ENCODE results near the gene CBARP. TPM values are rescaled to one million over a fixed set of nuclear protein-coding genes. Genes with fewer than 3 reads are reported as not detected.

The CBARP gene
- total and polyA plus RNA-seq, 2 donors (not counting 1 experiment from before 2014, with no cell fraction given), result 0.31 to 1.5 TPM

GRCh38 chr19:1221904-1222255, 15.9 kb downstream of the CBARP start:
- no peak for TF ChIP-seq EZH2 (IDR thresholded peaks at IDR 0.05; ENCODE audit: low read length, missing control alignments)
- TF ChIP-seq, protein P1, sequence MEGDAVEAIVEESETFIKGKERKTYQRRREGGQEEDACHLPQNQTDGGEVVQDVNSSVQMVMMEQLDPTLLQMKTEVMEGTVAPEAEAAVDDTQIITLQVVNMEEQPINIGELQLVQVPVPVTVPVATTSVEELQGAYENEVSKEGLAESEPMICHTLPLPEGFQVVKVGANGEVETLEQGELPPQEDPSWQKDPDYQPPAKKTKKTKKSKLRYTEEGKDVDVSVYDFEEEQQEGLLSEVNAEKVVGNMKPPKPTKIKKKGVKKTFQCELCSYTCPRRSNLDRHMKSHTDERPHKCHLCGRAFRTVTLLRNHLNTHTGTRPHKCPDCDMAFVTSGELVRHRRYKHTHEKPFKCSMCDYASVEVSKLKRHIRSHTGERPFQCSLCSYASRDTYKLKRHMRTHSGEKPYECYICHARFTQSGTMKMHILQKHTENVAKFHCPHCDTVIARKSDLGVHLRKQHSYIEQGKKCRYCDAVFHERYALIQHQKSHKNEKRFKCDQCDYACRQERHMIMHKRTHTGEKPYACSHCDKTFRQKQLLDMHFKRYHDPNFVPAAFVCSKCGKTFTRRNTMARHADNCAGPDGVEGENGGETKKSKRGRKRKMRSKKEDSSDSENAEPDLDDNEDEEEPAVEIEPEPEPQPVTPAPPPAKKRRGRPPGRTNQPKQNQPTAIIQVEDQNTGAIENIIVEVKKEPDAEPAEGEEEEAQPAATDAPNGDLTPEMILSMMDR (conservative IDR thresholded peaks at IDR 0.05 in 1 of 2, IDR thresholded peaks at IDR 0.05 in 1 of 2; ENCODE audit: low read depth in 1 of 2, low read length in 2 of 2), result no peak
- peaks cover 4% of the 10 kb centered on the region for H3K4me1 ChIP-seq (ENCODE audit: control insufficient read depth, extremely low read depth, insufficient read depth, low read length)
- no peak overlapping the region for H3K4me2 ChIP-seq (ENCODE audit: extremely low read depth, insufficient read depth, low read length)
- no peaks in the 10 kb centered on the region for H3K27me3 ChIP-seq (ENCODE audit: control insufficient read depth, insufficient read depth, low read length)
- peaks cover 38% of the 10 kb centered on the region for H3K36me3 ChIP-seq (ENCODE audit: control insufficient read depth, insufficient read depth, low read length)
- H3K4me3 ChIP-seq (replicated peaks in 1 of 4; ENCODE audit: control extremely low read depth in 1 of 4, insufficient read depth in 1 of 4, low read depth in 3 of 4, low read length in 4 of 4), result no peak overlapping the region
- no peak overlapping the region for H2AFZ ChIP-seq (ENCODE audit: low read length)
- H3K9ac ChIP-seq (ENCODE audit: insufficient read depth, low read length), result peak overlapping the region; percentile 37
- no peaks in the 10 kb centered on the region for H3K9me3 ChIP-seq (ENCODE audit: control insufficient read depth, insufficient read depth, low read depth, low read length)
- H4K20me1 ChIP-seq (ENCODE audit: control insufficient read depth, extremely low read depth, insufficient read depth, low read length), result no peaks in the 10 kb centered on the region
- peaks cover 20% of the 10 kb centered on the region for H3K79me2 ChIP-seq (ENCODE audit: control insufficient read depth, insufficient read depth, low read length)
- H3K27ac ChIP-seq (ENCODE audit: insufficient read depth, low read length), result no peak overlapping the region
- no peak for DNase-seq (ENCODE audit: low read depth in 2 of 2)

DNA sequence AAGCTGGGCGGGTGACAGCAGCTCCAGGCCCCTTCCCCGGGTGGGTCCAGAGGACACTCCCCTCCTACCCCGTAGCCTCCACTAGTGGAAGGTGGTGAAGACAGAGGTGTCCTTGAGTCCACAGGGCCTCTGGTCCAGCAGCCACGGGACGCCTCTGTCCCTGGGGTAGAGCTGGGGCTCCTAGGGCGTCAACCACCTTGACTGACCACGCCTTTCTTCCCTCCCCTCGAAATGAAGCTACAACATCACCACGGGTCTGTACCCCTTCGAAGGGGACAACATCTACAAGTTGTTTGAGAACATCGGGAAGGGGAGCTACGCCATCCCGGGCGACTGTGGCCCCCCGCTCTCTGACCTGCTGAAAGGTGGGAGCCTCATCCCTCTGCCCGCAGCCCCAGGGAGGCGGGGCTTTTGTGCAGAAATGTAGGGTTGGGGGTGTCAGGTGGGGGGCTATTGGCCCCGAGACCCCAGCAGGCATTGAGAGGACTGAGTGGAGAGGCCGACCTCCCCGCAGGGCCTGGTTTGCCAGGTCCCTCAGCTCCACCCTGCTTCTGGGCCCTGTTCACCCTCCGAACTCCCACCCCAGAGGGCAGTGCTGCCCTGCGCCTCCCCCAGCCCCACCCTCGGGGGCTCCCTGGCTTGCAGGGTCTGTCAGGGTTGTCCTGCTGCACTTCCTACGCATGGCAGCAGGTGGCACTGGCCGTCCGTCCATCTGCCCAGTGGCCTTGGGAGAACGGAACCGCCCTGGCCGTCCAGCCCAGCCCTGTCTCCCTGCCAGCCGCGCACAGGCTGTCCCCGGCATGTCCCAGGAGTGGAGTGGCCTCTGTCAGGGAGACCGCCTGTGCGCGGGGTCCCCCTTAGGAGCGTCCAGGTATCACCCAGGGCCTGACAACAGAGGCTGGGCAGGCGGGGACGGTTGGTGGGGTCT, 16.6 kb downstream of the CBARP start:
- Histone ChIP-seq H3K4me1 (ENCODE audit: control insufficient read depth, extremely low read depth, insufficient read depth, low read length) (peaks cover 4% of the 10 kb centered on the region), H2AFZ (ENCODE audit: low read length) (no peak overlapping the region), H3K9ac (ENCODE audit: insufficient read depth, low read length) (peak overlapping the region; percentile 37), H4K20me1 (ENCODE audit: control insufficient read depth, extremely low read depth, insufficient read depth, low read length) (no peaks in the 10 kb centered on the region), H3K4me2 (ENCODE audit: extremely low read depth, insufficient read depth, low read length) (no peak overlapping the region), H3K79me2 (ENCODE audit: control insufficient read depth, insufficient read depth, low read length) (peaks cover 25% of the 10 kb centered on the region), H3K36me3 (ENCODE audit: control insufficient read depth, insufficient read depth, low read length) (peaks cover 33% of the 10 kb centered on the region), H3K9me3 (ENCODE audit: control insufficient read depth, insufficient read depth, low read depth, low read length) (no peaks in the 10 kb centered on the region), H3K4me3 (replicated peaks in 1 of 4; ENCODE audit: control extremely low read depth in 1 of 4, insufficient read depth in 1 of 4, low read depth in 3 of 4, low read length in 4 of 4) (no peak overlapping the region), H3K27ac (ENCODE audit: insufficient read depth, low read length) (no peak overlapping the region), H3K27me3 (ENCODE audit: control insufficient read depth, insufficient read depth, low read length) (no peaks in the 10 kb centered on the region)
- DNase-seq (ENCODE audit: low read depth in 2 of 2), result peak; percentile 40 to 59
- TF ChIP-seq, protein P1 (conservative IDR thresholded peaks at IDR 0.05 in 1 of 2, IDR thresholded peaks at IDR 0.05 in 1 of 2; ENCODE audit: low read depth in 1 of 2, low read length in 2 of 2), result peak; percentile 56 to 65
- TF ChIP-seq EZH2 (IDR thresholded peaks at IDR 0.05; ENCODE audit: low read length, missing control alignments), result no peak

DNA sequence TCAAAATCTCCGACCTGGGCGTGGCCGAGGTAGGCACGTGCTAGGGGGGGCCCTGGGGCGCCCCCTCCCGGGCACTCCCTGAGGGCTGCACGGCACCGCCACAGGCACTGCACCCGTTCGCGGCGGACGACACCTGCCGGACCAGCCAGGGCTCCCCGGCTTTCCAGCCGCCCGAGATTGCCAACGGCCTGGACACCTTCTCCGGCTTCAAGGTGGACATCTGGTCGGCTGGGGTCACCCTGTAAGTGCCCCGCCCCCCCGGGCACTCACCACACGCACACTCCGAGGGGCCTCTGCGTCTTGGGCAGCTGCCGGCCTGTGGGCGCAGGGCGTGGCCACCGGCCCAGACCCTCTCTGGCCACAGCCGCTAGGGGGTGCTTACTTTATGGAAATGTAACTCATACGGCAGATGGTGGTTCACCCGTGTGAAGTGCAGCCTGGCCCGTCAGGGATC, 17.3 kb downstream of the CBARP start:
- peaks cover 28% of the 10 kb centered on the region for H3K36me3 ChIP-seq (ENCODE audit: control insufficient read depth, insufficient read depth, low read length)
- TF ChIP-seq, protein P1 (conservative IDR thresholded peaks at IDR 0.05 in 1 of 2, IDR thresholded peaks at IDR 0.05 in 1 of 2; ENCODE audit: low read depth in 1 of 2, low read length in 2 of 2), result no peak
- no peak for TF ChIP-seq EZH2 (IDR thresholded peaks at IDR 0.05; ENCODE audit: low read length, missing control alignments)
- no peaks in the 10 kb centered on the region for H3K27me3 ChIP-seq (ENCODE audit: control insufficient read depth, insufficient read depth, low read length)
- H3K4me3 ChIP-seq (replicated peaks in 1 of 4; ENCODE audit: control extremely low read depth in 1 of 4, insufficient read depth in 1 of 4, low read depth in 3 of 4, low read length in 4 of 4), result no peak overlapping the region
- no peak overlapping the region for H3K4me2 ChIP-seq (ENCODE audit: extremely low read depth, insufficient read depth, low read length)
- no peak overlapping the region for H2AFZ ChIP-seq (ENCODE audit: low read length)
- no peak for DNase-seq (ENCODE audit: low read depth in 2 of 2)
- H3K9ac ChIP-seq (ENCODE audit: insufficient read depth, low read length), result no peak overlapping the region
- peaks cover 5% of the 10 kb centered on the region for H3K4me1 ChIP-seq (ENCODE audit: control insufficient read depth, extremely low read depth, insufficient read depth, low read length)
- no peaks in the 10 kb centered on the region for H4K20me1 ChIP-seq (ENCODE audit: control insufficient read depth, extremely low read depth, insufficient read depth, low read length)
- H3K79me2 ChIP-seq (ENCODE audit: control insufficient read depth, insufficient read depth, low read length), result peaks cover 27% of the 10 kb centered on the region
- no peak overlapping the region for H3K27ac ChIP-seq (ENCODE audit: insufficient read depth, low read length)
- no peaks in the 10 kb centered on the region for H3K9me3 ChIP-seq (ENCODE audit: control insufficient read depth, insufficient read depth, low read depth, low read length)
